Suprapubic skin (tissue), 4 donors: ENCODE measurements around the gene MAIP1. TPM values are rescaled to one million over a fixed set of nuclear protein-coding genes. Genes with fewer than 3 reads are reported as not detected.
A peak's percentile ranks its signal among the peaks of the same experiment; 100 is the strongest.

Experiments used
- DNase-seq, 2 donors: peaks; one replicate each; pipeline ENCODE4 v3.0.0-alpha.2; 2019; ENCODE audit warnings: low spot score in 2 of 2
- H3K27ac ChIP-seq: fragments of 200-600 bp; sonication (generic); one replicate; pipeline ENCODE4 v1.5.1; 2019
- H3K27me3 ChIP-seq: fragments of 200-600 bp; sonication (generic); one replicate; pipeline ENCODE4 v1.5.1; 2019
- H3K36me3 ChIP-seq: fragments of 200-600 bp; sonication (generic); one replicate; pipeline ENCODE4 v1.5.1; 2019
- H3K4me1 ChIP-seq: fragments of 200-600 bp; sonication (generic); one replicate; pipeline ENCODE4 v1.5.1; 2019
- H3K4me3 ChIP-seq: fragments of 200-600 bp; sonication (generic); one replicate; pipeline ENCODE4 v1.5.1; 2019; ENCODE audit warnings: mild to moderate bottlenecking
- H3K9me3 ChIP-seq: fragments of 200-600 bp; sonication (generic); one replicate; pipeline ENCODE4 v1.5.1; 2019
- CTCF ChIP-seq, 2 donors: fragments of 200-600 bp in 1 of 2; fragments of 450-650 bp in 1 of 2; sonication (generic) in 1 of 2; IDR thresholded peaks; one replicate each; pipeline ENCODE4 v1.5.1; 2016 to 2019; ENCODE audit warnings: antibody characterized with exemption in 2 of 2, mild to moderate bottlenecking in 1 of 2, moderate library complexity in 1 of 2
- EP300 ChIP-seq: sonication (generic); formaldehyde crosslinking; IDR thresholded peaks from one replicate; pipeline ENCODE4 v1.6.1; 2017; ENCODE audit warnings: antibody characterized with exemption
- POLR2A ChIP-seq, 2 donors: fragments of 450-650 bp; IDR thresholded peaks; one replicate each; pipeline ENCODE4 v1.6.1; 2017; ENCODE audit warnings: antibody characterized with exemption in 2 of 2, mild to moderate bottlenecking in 2 of 2, moderate library complexity in 2 of 2
- POLR2AphosphoS5 ChIP-seq, 3 donors: sonication (generic); formaldehyde crosslinking; IDR thresholded peaks; one replicate each; pipeline ENCODE4 v1.6.1; 2017; ENCODE audit warnings: antibody characterized with exemption in 3 of 3
- WGBS: methylation state at CpG from one replicate; pipeline ENCODE4 v1.1.5; 2018; 5-methylcytosine and 5-hydroxymethylcytosine counted together
- total RNA-seq, 4 donors: library from RNA; depleted of rRNA; stranded (reverse); fragments of >200 nt; gene quantifications; one replicate each; pipeline ENCODE4 v1.1.0, GENCODE V29; 2016

Gene MAIP1
- total RNA-seq, 4 donors from 2014 or later = 24.5 to 36.0 (median 25.5) TPM

- no peak for DNase-seq
- 85% methylated on average over 3 of the region's 3 CpGs for WGBS
- peaks cover 7% of the 10 kb centered on the region for H3K4me1 ChIP-seq
- H3K36me3 ChIP-seq = peaks cover 12% of the 10 kb centered on the region
- no peak overlapping the region for H3K4me3 ChIP-seq
- H3K9me3 ChIP-seq = no peaks in the 10 kb centered on the region
- H3K27me3 ChIP-seq = no peaks in the 10 kb centered on the region
- no peak for TF ChIP-seq CTCF (IDR thresholded peaks at IDR 0.05)
- no peak for TF ChIP-seq POLR2A (IDR thresholded peaks at IDR 0.05)
- TF ChIP-seq POLR2AphosphoS5 (IDR thresholded peaks at IDR 0.05) = no peak
- TF ChIP-seq EP300 = no peak
- no peak overlapping the region for H3K27ac ChIP-seq
These were observed 20.0 kb downstream of the MAIP1 start for GRCh38 chr2:199975273-199975895.

GRCh38 chr2:199977984-199978415, 22.6 kb downstream of the MAIP1 start:
- Histone ChIP-seq H3K9me3 (no peaks in the 10 kb centered on the region), H3K4me3 (no peak overlapping the region), H3K27ac (no peak overlapping the region), H3K4me1 (peaks cover 7% of the 10 kb centered on the region), H3K36me3 (no peaks in the 10 kb centered on the region), H3K27me3 (no peaks in the 10 kb centered on the region)
- TF ChIP-seq POLR2AphosphoS5 (IDR thresholded peaks at IDR 0.05) (no peak), EP300 (no peak), POLR2A (IDR thresholded peaks at IDR 0.05) (no peak), CTCF (IDR thresholded peaks at IDR 0.05) (no peak)
- DNase-seq = no peak

DNA sequence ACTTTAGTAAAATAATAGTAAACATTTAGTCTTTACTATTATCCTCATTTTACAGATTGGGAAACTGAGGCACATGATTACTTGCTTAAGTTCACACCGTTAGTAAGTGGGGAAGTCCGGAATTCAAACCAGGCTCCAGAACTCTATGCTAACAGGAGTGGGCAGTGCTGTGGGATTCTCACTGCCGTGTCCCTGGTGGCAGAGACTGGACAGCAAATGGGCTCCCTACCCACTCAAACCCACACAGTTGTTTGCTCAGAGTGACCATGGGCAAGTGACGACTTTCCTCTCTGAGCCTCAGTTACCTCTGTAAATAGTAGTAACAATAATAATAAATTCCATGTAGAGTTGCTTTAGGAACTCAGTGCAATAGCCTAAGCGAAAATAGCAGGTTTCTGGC, 24.0 kb downstream of the MAIP1 start:
- WGBS = 64% methylated on average over 5 of the region's 5 CpGs
- no peak overlapping the region for H3K27ac ChIP-seq
- H3K4me3 ChIP-seq = no peak overlapping the region
- H3K27me3 ChIP-seq = no peaks in the 10 kb centered on the region
- H3K36me3 ChIP-seq = no peaks in the 10 kb centered on the region
- TF ChIP-seq POLR2AphosphoS5 (IDR thresholded peaks at IDR 0.05) = no peak
- no peak for TF ChIP-seq EP300
- no peak for TF ChIP-seq POLR2A (IDR thresholded peaks at IDR 0.05)
- no peak for TF ChIP-seq CTCF (IDR thresholded peaks at IDR 0.05)
- peaks cover 7% of the 10 kb centered on the region for H3K4me1 ChIP-seq
- DNase-seq = no peak
- H3K9me3 ChIP-seq = no peaks in the 10 kb centered on the region

DNA sequence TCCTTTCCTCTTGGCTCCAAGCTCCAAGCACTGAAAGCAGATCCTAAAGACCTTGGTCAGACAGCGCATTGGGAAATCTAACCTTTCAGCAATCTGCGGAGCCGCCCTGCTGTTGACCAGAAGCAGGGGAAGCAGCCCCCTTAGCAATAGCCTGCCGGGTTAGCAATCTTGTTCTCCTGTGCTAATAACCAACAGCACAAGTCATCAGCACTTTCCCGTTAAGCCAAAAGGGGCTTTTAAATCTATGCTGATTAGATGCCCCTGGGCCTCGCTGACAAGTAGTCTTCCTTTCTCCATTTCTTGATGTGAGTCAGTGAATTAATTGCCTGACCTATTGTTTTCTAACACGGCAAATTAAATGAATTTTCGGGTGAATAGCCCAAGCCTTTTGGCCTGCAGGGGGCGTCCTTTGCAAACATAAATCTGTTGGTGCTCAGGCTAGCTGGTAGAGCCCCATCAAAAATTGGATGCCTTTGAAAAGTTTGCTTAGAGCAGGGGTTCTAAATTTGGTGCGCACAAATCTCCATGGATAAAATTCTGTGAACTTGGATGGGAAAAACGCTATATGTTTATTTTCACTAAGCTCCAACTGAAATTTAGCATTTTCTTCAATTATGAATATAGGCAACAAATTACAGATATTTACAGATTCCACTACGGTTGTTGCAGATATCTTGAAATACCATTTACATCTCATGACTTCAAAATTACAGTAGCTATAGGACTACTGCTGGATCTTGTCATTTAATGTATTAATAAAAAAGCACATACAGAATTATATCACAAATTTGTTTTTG, 24.6 kb downstream of the MAIP1 start:
- Histone ChIP-seq H3K27me3 (no peaks in the 10 kb centered on the region), H3K4me3 (peak overlapping the region; percentile 24), H3K4me1 (peaks cover 7% of the 10 kb centered on the region), H3K27ac (no peak overlapping the region), H3K9me3 (no peaks in the 10 kb centered on the region), H3K36me3 (no peaks in the 10 kb centered on the region)
- WGBS = 18% methylated on average over 12 of the region's 12 CpGs
- no peak for TF ChIP-seq EP300
- no peak for TF ChIP-seq POLR2A (IDR thresholded peaks at IDR 0.05)
- peak; percentile 77 to 80 for TF ChIP-seq CTCF (IDR thresholded peaks at IDR 0.05)
- no peak for TF ChIP-seq POLR2AphosphoS5 (IDR thresholded peaks at IDR 0.05)
- peak; percentile 85 to 92 for DNase-seq

DNA sequence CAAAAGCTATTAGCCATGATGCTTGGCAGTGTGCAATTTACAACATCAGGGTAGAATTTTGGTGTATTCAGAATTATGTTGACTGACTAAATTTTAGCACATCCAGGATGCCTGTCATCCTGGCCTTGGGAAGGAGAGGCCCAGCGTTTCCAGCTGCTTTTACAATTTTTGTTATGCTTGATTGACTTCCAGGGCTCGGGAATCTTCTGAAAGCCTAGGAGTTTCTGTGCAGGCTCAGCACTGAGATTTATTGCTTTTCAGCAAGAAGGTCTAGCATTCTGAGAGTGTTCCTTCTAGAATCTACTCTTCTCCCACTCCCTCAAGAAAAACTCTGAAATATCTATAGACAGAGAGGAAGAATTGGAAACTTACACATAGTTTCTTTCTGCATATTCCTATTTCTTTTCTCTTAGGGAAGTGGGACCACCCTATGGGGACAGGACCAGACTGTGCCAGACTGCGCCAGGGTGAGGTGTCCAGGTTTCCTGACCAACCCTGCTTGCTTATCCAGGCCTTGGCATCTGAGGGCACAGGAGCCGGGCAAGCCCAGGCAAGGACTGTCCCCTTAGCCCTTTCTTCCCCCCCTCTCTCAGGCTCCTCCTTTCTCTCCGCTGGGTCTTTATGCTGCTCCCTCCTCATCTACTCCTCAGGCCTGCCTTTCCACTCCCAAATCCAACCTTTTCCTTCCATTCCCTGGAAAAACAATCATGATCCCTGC, 26.9 kb downstream of the MAIP1 start:
- Histone ChIP-seq H3K27me3 (no peaks in the 10 kb centered on the region), H3K4me3 (no peak overlapping the region), H3K36me3 (no peaks in the 10 kb centered on the region), H3K4me1 (peaks cover 10% of the 10 kb centered on the region), H3K9me3 (no peaks in the 10 kb centered on the region), H3K27ac (no peak overlapping the region)
- DNase-seq = no peak
- TF ChIP-seq POLR2A (IDR thresholded peaks at IDR 0.05) (no peak), CTCF (IDR thresholded peaks at IDR 0.05) (no peak)
- 84% methylated on average over 5 of the region's 5 CpGs for WGBS
